Caki2 (cell line): ENCODE results near the gene TSPAN4. TPM values are rescaled to one million over a fixed set of nuclear protein-coding genes. Genes with fewer than 3 reads are reported as not detected.

Experiments used
- DNase-seq: peaks from one replicate; pipeline ENCODE4 v3.0.0-alpha.2; 2015; ENCODE audit warnings: low read depth
- in situ Hi-C: cut with HindIII; loops from 2 replicates; pipeline ENCODE4 v1.10.0; 2016; ENCODE audit warnings: low sequenced_read_pairs, low pct_unique_long_range_greater_than_20kb, mixed read lengths
- total RNA-seq: library from RNA; depleted of rRNA; stranded (reverse); fragments of >200 nt; shearing (Covaris generic); gene quantifications from 2 replicates; pipeline ENCODE4 v1.2.3, GENCODE V29; 2014; ENCODE audit warnings: low replicate concordance

Gene TSPAN4
- total RNA-seq, 1 experiment from 2014 or later = 250 TPM

- peak; percentile 89 for DNase-seq
- in situ Hi-C loops = no loop called here
Measured at GRCh38 chr11:843818-844692, 1.4 kb downstream of the TSPAN4 start.

DNA sequence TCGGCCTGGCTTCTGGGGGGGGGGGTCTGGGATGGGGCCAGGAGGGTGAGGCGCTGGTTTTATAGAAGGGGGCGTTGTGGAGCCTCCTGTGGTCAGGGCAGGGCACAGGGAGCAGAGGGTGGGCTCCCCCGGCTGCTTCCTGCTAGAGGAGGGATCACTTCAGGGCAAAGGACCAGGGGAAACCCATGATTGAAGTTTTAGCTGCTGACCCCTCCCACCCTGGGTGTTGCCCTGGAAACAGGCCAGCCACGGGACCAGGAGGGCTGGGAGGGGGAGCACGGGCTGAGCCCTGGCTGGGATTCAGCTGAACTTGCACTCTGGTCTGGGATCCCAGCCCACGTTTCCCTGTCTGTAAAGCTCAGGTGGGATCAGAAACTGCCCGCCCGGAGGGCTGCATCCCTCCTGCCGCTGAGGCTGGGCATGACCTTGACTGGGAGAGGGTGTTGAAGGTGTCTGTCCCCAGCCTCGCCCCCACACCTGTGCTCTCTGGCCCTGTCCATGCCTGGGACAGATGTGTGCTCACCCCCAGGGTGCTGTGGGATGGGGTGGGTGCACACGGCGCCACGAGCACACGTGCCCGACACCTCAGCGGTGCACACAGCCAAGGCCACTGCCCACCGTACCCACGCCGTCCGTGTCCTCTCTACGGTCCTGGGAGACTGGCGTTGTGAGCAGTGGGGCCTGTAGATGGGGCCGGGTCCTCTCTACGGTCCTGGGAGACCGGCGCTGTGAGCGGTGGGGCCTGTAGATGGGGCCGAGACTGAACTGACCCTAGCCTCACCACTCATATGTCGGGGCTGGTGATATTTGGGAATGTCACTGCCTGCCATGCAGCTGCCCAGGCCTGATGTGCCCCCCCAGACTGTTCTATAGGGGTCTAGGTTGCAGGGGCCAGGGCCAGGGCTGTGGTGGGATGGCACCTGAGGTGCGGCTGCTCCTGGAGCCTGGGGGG, 2.3 kb downstream of the TSPAN4 start:
- DNase-seq = peak; percentile 94

GRCh38 chr11:845872-846495, 3.3 kb downstream of the TSPAN4 start:
- no peak for DNase-seq
- in situ Hi-C loops = no loop called here

More for the DNA sequence above, 2.3 kb downstream of the TSPAN4 start:
- in situ Hi-C loops = no loop called here

GRCh38 chr11:846496-847098, 3.9 kb downstream of the TSPAN4 start:
- DNase-seq = no peak
- in situ Hi-C loops = no loop called here

DNA sequence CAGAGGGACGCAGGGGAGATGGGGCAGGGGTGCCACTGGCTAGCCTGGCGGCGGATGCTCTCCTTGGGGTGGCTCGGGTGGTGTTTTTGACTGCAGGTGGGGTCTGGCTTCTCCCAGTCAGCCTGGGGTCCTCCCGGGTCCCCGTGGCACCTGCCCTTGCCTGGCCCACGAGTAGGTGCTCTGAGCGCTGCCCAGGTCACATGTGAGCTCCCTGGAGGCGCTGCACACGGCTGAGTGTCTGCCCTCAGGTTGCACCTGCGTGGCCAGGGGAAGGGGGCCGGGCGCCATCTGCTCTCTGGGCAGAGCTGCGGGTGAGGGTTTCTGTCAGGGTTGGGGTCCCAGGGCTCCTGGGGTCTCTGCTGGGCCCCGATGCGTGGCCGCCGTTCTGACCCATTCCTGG, 5.2 kb downstream of the TSPAN4 start:
- DNase-seq = no peak
- in situ Hi-C loops = no loop called here

- in situ Hi-C loops = no loop called here
- no peak for DNase-seq
Measured at GRCh38 chr11:848380-848931, 5.8 kb downstream of the TSPAN4 start.

DNA sequence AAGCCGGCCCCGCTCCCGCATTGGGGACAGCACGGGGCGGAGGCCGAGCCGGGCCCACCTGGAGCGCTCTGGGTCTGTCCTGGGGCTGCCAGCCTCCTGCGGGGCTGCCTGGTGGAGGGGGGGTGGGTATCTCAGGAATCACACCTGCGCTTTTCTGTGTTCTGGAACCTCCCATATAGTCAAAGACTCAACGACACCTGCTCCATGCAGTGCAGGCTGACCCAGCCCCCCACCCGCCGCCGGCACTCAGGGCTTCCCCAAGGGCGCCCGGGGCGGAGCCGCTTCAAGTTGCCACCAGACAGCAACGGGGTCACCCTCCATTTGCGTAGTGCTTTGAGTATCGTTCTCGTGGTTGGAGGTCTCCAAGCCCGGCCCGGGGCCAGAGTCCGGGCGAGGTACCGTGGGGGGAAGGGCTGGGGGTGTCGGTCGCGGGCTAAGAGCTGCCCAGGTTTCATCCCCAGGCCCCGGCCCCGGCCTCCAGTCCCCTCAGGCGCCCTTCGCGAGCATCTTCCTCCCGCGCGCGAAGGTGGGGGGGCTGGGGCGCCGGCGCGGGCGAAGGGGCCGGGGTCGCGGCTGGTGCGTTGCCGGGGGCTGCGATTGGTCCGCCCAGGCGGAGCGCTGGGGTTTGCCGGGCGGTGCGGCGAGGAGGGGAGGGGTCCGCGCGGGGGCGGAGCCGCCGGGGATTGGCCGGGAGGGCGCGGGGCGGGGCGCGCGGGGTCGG, 6.6 kb downstream of the TSPAN4 start:
- no peak for DNase-seq
- in situ Hi-C loops = no loop called here

DNA sequence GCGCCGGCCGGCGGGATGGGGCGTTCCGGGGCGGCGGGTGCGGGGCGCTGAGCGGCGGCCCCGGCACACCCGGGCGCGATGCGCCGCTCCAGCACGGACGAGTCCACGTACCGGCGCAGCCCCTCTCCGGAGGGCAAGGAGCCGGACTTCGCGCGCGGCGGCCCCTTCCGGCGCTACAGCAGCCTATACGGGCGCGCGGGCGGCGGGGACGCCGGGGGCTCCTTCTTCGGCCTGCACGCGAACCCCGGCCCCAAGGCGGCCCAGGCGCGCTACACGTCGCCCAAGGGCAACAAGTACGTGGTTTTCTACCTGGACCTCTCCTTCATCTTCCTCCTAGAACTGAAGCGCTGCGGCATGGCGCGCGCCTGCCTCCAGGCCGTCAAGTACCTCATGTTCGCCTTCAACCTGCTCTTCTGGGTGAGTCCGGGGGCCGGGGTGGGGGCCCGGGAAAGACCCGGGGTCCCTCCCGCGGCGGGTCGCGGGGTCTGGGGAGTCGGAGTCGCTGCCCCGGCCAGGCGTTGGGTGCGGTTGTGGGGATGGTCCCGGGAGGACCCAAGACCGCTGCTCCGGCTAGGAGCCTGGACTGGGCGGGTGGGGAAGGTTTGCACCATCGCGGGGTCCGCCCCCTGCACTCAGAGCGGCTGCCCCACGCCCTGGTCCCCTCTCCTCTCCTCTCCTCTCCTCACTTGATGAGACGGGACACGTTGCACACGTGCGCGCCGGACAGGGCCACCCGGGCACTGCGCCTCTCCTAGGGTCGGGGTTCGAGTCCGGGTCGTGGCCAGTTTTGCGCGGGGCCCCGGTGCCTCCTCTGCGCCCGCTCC, 7.5 kb downstream of the TSPAN4 start:
- in situ Hi-C loops = no loop called here
- DNase-seq = no peak

DNA sequence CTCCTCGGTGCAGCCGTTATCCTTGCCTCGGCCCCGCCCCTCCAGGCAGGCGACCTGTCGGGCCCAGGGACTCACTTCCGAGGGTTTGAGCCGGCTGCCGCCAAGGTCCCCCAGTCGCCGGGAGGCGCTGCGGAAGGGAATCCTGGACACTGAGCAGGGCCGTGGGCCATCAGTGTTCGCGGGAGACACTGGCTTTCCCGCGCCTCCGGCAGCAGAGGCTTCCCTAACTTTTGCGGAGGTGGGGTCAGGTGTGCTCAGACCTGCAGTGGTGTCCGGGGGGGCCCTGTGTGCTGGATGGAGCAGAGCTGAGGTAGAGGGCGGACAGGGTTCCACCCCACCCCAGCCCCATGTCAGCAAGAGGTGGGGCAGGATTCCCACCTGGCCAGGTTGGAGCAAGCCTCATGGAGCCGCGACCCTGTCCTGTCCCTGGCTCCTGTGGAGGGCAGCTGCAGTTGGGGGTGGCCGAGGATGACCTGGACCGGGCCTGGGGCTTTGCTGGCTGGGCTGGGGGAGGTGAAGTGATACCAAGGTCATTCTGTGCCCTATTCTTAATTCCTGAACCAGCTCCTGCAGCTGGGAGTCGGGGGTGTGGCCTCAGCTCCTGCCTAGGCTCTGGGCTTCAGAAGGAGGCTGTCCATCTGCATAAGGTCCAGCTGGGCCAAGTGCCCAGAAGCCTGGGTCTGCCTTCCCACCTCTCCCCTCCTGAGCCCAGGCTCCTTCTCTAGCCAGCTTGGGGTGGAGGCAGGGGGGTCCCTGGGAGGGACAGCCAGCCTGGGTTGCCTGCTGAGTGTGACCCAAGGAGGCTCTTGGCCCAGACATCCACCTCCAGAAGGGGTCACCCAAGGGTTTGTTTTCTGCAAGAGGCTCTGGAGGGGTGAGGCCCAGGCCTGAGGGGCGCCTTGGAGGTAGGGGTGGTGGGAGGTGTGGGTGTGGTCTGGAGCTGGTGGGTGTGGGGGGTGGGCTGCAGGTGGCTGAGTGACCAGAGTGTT, 8.4 kb downstream of the TSPAN4 start:
- in situ Hi-C loops = no loop called here
- DNase-seq = no peak

DNA sequence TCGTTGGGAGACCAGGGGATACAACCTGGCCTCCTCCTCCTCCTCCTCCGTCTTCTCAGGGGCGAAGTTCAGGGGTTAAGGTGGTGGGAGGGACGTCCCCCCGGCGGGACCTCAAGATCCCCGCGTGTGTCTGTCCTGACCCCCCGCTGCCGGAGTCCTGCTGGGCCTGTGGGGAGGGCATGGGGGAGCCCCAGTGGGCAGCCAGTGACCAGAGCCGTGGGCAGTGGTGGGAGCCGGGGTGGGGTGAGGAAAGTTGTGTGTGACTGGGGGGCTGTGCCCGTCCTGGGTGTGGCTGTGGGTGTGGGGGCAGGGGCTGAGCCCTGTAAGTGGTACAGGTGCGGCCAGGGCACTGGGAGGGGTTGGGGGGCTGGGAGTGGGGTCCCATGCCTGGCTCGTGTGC, 10.1 kb downstream of the TSPAN4 start:
- in situ Hi-C loops = no loop called here
- no peak for DNase-seq

- DNase-seq = no peak
- in situ Hi-C loops = no loop called here
Measured at GRCh38 chr11:853682-854448, 11.2 kb downstream of the TSPAN4 start.

DNA sequence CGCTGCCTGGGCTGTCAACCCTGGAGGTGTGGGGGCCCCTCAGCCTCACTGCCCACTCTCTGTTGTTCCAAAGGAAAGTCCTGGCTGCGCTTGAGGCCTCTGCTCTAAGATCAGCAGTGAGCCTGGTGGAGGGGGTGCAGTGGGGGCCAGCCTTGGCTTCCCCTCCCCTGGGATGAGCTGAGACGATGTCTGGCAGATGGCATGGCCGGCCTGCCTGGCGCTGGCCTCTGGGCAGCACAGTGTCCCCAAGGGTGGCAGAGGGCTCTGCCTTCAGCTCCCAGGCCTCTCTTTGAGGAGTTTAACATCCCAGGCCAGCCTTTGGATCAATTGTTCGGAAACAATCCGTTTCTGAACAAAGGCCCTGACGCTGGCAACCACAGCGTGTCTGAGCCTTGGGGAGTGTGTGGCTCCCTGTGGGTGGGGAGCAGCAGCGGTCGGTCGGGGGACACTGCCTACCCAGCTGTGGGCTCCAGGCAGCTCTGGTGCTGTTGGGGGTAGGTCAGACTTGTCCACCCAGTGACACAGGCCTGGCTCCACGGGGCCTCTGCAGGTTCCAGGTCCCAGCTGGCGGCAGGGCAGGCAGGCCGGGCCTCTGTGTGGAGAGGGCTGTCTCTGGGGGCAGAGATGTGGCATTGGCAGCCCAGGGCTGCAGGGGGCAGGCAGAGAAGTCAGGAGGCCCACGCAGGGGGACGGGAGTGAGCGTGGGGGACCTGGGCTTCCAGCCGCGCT, 12.1 kb downstream of the TSPAN4 start:
- DNase-seq = no peak
- in situ Hi-C loops = no loop called here

GRCh38 chr11:855330-855674, 12.7 kb downstream of the TSPAN4 start:
- in situ Hi-C loops = no loop called here
- DNase-seq = no peak

DNA sequence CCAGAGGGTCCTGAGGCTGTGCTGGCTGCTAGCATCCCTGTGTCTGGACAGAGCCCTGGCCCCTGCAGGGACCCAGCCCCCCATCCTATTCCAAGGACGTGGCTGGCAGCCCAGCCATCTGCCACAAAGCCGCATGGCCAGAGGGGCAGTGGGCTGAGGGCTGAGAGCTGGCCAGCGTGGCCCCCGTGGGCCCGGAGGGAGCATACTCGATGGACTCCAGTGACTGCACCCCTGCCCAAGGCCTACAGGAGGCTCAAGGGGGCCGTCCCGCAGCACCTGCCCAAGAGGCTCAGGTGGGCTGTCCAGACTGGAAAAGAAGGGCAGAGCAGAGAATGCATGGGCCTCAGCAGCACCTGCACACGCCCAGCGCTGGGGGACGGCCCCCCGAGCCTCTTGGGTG, 13.1 kb downstream of the TSPAN4 start:
- in situ Hi-C loops = no loop called here
- DNase-seq = no peak
